DMS153 treated with DMSO at 0.1 percent for 48 hours (cell line): ENCODE data around the gene LHX4.
"Not testable (repeated sequence)": the region's sequence is repeated elsewhere in the genome, so short reads cannot be mapped to it uniquely, and the experiment has no call there.

Source experiments
- DNase-seq: peaks from one replicate; lab custom pipeline; 2025; ENCODE audit not compliant: unreplicated experiment; lab: John Stamatoyannopoulos, UW

LHX4 gene

GRCh38 chr1:180196436-180197003 is 33.5 kb upstream of the LHX4 start:
- DNase-seq: no peak

GRCh38 chr1:180197231-180197630 is 32.8 kb upstream of the LHX4 start:
- DNase-seq: no peak

- DNase-seq: no peak
Measured at GRCh38 chr1:180198196-180198595, 31.9 kb upstream of the LHX4 start.

GRCh38 chr1:180198611-180199010 is 31.5 kb upstream of the LHX4 start:
- DNase-seq: no peak

- DNase-seq: no peak
Measured at GRCh38 chr1:180199018-180199417, 31.0 kb upstream of the LHX4 start.

GRCh38 chr1:180201451-180202200 is 28.4 kb upstream of the LHX4 start:
- DNase-seq: no peak

DNA sequence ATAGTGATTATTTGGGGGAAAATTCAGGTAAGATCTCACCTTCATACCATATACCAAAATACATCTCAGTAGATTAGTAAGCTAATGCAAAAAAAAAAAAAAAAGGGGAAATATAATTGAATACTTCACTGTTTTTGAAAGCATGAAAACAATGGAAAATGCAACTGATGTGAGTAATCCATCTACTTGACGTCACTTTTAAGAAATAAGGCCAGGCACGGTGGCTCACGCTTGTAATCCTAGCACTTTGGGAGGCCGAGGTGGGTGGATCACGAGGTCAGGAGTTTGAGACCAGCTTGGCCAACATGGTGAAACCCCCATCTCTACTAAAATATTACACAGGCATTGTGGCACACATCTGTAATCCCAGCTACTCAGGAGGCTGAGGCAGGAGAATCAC is 27.5 kb upstream of the LHX4 start:
- DNase-seq: not testable (repeated sequence)

DNA sequence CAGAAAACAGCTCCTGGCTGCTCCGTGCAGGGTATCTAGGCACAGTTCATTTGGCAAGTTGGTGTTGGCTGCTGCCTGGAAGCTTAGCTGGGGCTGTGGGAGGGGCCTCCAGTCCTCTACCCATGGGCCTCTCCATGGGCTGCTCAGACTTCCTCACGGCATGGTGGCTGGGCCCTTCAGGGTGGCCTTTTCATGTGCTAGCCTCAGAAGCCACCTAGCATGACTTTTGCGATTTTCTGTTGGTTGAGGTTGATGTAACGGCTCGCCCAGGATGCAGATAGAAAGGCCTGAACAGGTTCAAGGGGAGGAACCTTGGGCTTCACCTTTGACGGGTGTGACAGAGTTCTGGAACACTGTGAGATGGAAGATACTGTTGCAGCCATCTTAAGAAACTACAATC is 25.8 kb upstream of the LHX4 start:
- no peak for DNase-seq

GRCh38 chr1:180206581-180206980 is 23.5 kb upstream of the LHX4 start:
- no peak for DNase-seq

DNA sequence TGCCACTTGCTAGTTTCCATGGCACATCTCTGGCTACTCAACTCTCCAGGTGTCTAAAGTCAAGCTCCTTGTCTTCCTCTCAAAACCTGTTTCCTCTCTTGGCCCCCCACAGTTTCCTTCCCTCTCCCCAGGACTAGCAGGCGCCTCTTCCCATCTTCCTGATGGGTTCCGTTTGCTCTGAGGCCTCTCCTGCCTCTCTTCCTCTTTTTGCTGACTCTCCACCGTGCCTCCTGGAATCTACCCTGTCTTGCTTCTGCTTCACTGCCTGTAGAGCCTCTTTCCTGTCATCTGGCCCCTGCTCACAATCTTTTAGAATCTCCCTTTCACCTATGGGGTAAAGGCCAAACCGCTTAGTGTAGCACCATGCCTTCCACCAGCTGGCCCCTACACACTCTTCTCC is 21.8 kb upstream of the LHX4 start:
- DNase-seq: no peak

DNA sequence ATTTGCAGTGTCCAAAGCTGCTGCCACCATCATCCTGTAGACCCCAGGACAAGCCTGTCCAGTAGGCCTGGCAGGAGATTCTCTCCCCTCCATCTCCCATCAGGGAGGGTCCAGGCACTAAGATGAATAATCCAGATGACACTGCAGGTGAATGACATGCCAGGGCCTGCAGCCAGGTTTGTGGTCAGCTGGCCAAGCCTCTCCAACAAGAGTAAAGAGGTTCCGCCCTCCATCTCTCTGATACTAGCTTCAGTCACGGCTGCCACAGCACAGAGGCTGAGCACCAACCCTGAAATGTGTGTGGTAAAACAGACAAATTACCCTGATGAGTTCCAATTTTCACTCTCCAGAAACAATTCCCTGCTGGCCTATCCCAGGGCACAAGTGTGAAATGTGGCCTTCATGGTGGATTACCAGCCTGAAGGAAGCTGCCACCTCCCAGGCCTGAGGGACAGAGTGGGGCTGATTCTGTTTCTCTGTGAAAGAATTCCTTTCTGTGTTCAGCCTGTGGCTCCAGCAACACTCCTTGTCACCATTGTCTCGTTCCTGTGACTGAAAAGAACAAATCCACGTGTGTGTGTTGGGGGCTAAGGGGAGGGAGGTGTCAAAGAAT is 19.9 kb upstream of the LHX4 start:
- no peak for DNase-seq

DNA sequence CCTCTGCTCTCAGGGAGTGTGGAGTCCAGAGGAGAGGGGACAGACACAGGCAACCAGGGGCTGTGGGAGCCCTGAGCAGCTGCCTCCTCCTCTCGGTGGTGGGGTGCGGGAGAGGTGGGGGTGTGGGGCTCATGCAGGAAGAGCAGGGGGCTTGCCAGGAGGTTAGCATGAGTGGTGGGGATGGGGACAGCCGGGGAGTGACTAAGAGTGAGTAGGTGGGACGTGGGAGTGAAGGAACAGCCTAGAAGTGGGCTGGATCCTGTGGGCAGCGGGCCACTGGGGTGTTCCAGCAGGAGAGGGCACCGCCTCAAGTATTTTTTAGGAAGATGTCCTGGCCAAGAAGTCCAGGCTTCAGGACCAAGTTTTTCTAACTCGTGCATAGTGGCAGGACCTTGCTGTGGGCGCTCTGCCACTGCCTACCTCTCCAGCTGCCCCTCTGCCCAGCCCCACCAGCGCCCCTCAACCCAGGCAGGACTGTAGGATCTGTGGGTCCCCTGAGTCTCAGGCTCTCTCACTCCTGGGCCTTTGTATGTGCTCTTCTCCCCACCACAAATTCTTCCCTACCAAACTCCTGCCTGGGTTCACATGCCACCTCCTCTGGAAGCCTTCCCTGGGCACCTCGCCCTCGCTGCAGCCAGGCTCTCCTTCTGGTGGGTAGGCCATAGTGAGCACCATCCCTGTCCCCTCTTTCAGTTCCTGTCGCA is 18.8 kb upstream of the LHX4 start:
- no peak for DNase-seq

- no peak for DNase-seq
Measured at GRCh38 chr1:180211860-180212229, 18.2 kb upstream of the LHX4 start.

DNA sequence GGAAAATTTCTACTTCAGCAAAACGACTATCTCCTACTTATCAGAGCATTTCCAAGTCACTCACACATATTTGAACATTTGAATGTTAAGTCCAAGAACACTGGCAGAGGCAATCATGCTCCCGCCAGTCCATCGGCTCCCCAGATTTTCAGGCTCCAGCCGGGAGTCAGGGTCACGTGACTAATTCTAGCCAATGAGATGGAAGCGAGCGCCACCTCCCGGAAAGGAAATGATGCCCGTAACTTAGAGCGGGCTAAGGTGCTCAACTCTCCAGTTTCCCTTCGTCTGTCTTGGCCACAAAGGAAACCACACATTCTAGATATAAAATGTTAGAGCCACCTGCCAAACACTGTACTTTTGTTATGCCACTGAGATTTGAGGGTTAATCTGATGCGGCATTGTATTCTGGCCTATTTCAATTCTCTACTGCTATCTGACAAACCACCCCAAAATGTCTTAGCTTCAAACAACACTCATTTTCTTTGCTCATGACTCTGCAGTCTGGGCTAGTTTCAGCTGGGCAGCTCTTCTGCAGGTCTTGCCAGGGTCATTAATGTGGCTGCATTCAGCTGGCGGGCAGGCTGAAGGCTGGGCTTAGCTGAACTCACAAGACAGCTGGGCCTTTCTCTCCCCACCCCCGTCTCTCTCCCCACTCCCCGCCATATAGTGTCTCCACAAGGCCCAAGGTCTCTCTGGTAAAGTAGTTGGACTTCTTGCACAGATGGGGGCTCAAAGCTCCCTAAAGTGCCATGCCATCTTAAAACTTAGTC is 16.5 kb upstream of the LHX4 start:
- DNase-seq: no peak

GRCh38 chr1:180215856-180216625 is 14.0 kb upstream of the LHX4 start:
- no peak for DNase-seq

DNA sequence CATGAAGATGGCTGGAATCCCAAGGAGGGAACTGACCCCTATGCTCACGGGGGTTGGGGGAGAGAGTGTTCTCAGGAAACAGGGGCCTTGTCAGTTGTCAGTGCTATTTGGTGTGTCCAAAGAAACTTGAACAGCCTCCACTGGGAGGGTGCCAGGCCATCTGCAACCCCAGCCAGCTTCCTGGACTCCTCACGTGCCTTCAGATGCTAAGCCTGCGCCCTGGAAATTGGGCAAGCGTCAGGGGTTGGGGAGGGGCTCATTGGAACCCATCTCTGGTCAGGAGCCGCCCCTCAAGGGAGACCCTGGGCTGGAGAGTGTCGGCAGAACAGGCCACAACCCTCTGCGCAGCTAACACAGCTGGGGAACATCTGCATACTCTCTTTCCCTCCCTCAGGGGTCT is 13.1 kb upstream of the LHX4 start:
- DNase-seq: no peak

GRCh38 chr1:180218806-180219765 is 11.0 kb upstream of the LHX4 start:
- no peak for DNase-seq

DNA sequence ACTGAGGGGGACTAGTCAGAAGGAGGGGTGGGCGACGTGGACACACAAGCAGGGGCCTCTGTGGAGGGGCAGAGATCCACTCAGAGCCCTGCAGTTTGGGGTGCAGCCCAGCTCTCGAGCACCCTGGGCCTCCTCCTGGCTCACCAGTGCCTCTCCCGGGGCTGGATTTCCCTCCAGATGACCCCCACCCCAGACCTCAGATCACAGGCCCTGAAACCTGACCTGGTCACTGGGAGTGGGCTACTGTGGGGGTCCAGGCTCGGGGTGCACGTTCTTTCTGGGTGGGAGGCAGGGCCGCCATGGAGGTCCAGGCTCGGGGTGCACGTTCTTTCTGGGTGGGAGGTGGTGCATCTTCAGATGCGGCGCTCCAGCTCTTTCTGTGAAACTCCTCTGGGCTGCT is 10.3 kb upstream of the LHX4 start:
- no peak for DNase-seq

GRCh38 chr1:180221462-180221861 is 8.6 kb upstream of the LHX4 start:
- no peak for DNase-seq
